Stimulated activated CD4-positive, alpha-beta T cell treated with anti-CD3 and anti-CD28 coated beads, TNF-alpha, amount 100 ng/mL, for 24 hours (primary cell): ENCODE measurements around the gene P2RX2.

ENCODE experiments used
- DNase-seq, 3 experiments: peaks; one replicate each; pipeline ENCODE4 v3.0.0-alpha.2; 2020; ENCODE audit warnings: low read depth in 3 of 3

P2RX2 gene

DNA sequence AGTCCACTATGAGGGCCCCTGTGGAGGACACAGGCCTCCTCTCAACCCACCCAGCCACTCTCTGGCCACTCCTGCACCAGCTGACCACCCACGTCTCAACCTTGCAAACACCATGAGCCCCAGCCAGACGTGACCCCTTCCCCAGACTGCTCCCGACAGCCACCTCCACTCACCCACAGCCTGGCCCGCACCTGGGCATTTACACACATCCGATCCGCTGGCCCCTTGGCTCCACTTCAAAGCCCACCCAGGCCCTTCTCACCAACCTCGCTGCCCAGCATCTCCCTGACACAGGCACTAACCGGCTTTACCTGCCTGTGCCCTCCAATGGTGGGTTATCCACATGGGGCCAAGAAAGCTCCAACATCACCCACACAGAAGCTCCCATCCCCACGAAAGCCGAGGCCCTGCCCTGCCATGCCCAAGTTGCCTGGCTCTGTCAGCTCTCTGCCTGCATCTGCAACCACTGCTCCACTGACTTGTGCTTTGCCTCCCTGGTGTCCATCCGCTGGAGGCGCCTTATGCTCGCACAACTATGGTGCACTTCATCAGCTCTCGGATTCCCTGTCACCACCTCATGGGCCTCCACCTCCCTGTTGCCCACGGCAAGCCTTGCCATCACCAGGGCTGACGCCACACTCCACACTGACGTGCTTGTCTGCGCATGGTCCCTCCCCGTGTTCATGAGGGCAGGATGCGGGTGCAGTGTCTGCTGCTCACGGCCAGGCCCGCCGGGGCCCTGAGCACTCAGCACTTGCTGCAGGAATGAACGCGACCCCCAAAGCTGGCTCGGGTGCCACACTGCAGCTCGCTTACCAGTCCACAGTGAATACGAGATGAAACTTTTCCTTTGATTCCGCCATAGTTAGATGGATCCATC lies 16.7 kb downstream of the P2RX2 start:
- no peak for DNase-seq

DNA sequence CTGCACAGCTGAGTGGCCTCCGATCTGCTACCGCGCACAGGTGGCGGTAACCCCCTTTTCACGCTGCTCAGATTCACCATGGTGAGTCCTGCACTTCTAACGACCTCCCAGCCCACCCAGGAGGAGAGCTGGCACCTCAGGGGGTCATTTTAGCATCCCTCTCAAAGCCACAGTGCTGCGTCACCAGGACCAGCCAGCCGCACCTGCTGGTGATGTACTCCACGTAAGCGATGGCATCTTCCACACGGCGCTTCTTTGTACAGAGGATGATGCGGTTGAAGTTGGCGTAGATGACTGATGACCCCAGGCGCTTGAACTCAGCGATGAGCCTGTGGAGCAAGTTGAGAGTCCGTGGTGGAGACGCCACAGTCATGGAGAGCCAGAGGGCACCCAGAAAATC lies 19.2 kb downstream of the P2RX2 start:
- no peak for DNase-seq

DNA sequence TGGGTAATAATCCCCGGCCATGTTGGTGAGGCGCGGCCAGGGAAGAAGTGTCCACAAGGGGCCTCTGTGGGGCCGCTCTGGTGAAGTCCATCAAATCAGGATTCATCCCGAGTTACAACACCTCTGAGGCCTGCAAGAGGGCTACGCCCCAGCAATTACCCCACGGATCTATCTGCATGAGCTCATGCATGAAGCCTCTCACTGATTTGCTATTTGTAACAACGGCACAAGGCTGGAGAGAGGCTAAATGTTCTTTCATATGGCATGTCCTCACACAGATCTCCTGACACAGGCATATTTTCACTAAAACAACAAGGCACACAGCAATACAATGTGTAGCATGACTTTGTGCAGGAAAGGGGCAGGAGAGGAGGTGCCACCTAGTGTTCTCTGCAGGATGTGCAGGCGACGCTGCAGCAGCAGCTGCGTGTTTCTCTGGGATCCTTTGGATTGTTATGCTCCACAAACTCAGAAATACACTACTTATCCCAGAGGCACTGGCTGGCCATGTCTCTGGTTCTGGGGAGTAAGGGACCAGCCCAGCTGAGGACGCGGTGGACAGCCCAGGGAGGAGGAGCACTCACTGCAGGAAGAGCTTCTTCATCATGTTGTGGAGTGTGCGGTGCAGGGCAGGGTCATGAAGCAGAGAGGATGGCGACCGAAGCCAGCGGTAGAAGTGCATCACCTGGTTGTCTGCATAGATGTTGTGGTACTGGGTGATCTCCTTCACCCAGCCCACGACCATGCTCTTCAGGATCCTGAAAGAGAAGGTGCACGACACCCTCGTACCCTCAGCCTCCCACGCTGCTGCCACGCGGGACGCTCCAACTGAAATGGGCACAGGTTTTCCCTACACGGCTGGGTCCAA lies 20.2 kb downstream of the P2RX2 start:
- DNase-seq = no peak

DNA sequence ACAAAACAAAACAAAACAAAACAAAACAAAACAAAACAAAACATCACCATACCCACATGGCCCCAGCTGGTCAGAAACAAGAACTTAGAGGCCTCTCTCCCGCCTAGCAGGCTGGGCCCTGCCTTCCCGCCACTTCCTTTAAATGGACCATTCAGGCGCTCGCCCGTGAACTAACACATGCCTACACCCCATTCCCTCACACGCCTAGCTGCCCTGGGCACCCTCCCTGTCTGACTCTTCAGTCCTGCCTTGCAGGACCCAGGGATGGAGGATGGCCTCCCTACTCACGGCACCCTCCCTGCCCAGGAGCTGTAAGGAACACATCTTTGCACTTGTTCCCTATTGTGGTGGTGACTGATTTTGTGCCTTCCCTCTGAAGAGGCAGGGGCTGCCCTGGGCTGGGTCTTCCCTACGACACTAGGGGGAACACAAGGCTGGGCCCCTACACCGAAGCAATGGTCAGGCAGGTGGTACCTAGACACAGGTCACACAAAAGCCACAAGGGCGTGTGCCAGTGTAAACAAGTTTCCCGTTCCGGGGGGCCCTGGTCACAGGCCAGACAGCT lies 21.5 kb downstream of the P2RX2 start:
- no peak for DNase-seq

DNA sequence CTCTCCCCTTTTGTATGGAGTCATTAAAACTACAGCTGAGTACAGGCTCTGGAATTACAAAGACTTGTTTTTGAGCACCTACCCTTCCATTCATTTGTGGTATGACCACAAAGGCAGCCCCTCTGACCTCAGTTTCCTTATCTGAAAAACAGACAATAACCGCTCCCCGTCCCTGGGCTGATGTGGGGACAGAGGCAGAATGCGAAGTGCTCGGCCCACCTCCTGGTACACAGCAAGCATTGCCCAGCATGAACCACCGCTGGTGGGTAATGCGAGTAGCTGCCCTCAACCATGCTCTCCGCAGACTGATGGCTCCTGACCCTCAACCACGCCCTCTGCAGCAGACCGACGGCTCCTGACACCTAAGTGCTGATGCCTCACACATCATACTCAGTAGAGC lies 22.4 kb downstream of the P2RX2 start:
- no peak for DNase-seq

DNA sequence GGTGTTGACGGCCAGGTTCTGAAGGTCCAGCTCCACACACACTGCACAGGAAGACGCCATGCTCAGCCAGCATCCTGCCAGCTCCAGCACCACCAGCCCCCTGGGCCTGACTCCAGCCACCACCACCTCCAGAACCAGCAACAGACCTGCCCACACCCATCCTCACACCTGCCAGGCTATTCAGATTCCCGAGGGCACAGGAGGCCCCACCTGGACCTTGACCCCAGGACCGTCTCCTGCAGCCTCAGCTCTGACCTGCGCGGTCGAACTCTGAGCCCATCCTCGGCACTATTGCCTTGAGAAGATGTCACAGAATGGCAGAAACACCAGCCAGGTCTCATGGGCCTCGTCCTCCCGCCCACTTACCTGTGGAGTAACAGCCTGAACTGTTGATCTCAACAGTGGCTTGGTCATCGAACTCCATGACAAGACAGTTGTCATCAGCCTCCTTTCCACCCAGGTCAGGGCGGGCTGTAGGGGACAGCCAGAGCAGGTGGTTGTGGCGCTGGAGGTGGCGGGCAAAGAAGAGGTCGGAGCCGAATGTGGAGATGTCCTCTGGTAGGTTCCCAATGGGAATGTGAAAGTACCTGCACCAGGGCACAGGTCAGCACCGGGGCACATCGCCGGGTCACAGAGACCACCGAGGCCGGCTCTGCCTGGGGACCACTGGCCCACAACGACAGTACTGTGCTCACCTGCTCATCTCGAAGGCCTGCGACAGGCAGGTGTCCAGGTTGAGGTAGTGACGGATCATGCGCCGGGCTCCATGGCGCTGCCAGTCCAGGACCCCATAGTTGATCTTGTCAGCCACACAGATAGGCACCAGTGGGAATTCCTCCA lies 23.5 kb downstream of the P2RX2 start:
- no peak for DNase-seq

DNA sequence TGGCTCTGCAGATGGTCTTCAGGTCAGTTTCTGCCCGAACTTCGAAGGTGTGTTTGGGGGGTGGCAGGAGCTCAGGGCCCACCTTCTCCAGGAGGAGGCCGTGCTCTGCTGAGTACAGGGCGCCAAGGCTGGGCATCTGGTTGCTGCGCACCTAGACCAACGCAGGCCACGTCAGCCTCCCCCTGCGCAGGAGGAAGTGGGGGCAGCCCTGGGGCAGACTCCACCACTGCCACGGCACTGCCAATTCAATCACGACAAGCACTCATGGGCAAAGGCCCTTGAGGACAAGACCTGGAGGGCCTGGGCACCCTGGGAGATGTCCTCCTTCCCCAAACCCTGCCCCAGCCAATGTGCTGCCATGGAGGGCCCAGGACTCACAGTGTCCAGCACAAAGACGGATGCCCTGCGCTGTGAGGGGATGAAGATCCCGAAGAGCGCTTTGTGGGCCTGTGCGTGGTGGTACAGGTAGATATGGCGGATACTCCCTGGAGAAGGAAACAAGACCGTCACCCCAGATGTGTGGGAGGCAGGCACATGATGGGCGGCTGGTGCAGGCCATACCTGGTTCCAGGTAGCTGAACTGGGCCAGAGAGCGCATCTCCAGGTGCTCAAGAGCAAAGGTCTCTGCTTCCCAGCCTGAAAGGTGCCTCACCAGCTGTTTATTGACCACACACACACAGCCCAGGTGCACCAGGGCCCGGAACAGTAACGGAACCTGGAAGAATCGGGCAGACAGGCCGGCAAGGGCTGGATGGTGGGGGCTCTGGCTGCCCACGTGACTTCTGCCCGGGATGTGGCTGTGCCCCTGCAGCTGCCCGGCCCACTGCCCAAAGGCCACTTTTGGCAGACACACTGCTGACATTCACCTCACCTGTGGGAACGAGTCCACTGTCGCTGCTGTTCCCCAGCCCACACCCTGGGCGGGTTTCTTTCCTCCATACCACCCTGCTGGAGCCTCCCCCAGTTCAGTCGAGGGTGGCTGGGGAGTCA lies 24.6 kb downstream of the P2RX2 start:
- no peak for DNase-seq

DNA sequence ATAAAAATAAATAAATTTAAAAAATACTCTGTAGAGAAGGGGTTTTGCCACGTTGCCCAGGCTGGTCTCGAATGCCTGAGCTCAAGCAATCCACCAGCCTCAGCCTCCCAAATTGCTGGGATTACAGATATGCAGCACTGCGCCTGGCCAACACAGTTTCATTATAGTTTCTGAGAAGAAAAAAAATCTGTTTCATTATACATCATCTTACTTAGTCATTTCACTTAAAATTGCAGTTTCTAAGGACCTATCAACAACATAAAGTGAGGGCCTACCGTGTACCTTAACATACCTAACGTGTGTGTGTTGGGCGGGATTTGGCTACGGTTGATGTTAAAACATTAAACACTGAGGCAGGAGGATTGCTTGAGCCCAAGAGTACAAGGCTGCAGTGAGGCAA lies 28.3 kb downstream of the P2RX2 start:
- DNase-seq = no peak

DNA sequence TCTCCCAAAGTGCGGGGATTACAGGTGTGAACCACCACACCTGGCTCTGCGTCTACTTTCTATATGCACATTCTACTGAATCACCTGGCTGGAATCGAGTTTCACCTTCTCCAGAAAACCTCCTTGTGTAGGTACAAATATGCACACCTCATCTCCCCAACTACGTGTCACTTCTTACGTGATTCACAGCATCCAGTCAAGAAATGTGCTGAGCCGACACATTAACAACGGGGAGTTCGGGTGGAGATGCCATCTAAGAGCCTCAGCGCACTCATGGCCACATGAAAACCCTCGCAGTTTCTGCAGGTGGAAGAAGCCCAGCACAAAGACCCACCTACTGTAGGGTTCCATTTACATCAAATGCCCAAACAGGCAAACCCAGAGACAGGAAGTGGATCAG lies 29.3 kb downstream of the P2RX2 start:
- DNase-seq = no peak

DNA sequence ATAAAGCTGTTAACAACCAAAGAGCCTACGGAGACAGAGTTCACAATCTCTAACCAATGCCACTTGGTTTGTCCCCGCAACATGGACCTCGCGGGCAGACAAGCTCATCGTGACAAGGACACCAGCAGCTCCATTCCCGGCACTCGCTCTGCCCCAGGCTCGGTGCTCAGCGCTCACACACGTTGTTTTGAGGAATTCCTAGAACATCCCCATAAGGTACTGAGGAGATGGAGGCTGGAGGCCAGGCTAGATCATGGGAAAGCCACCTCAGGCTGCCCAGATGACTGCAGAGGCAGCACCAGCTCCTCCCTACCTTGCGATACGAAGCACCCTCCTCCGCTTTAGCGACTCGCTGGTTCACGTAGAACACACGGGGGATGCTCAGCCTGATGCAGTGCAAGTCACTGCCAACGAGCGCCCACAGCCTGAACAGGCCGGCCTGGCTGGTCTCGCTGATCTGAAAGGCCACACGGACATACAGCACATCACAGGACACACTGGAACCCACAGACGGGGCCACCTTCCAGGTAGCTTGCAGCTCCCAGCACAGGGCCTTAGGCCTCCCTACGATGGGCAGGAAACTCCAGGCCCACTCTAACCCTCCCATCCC lies 30.1 kb downstream of the P2RX2 start:
- no peak for DNase-seq

DNA sequence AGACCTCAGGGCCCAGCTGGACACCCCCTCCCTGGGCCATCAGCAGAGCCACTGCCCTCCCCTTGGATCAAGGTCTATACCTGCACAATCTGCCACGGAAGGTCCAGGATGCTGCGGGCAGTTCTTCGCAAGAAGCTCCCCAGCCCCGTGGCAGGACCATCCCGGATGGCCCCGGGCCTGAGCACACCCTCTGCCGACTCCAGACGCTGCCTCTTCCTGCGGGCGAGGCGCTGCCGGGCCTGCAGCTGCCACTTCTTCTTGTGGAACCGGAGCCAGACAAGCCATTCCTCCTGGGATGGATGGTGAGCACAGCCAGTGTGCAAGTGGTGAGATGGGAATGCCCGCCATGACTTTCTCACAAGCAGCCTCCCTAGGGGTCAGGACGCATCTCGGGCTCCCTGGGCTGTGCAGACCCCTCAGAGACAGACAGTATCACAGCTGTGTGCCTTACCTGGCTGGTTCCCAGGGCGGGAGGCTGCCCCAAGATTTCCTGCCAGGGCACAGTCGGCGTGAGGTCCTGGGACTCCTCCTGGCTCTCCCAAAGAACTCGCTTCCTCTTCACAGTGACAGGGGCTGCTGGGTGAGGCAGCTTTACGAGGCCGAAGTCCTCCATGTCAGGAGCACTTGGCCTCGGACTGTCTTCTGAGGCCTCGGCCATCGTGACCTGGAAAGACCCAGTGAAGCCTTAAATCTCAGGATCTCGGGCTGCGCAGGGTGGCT lies 30.8 kb downstream of the P2RX2 start:
- DNase-seq = no peak

DNA sequence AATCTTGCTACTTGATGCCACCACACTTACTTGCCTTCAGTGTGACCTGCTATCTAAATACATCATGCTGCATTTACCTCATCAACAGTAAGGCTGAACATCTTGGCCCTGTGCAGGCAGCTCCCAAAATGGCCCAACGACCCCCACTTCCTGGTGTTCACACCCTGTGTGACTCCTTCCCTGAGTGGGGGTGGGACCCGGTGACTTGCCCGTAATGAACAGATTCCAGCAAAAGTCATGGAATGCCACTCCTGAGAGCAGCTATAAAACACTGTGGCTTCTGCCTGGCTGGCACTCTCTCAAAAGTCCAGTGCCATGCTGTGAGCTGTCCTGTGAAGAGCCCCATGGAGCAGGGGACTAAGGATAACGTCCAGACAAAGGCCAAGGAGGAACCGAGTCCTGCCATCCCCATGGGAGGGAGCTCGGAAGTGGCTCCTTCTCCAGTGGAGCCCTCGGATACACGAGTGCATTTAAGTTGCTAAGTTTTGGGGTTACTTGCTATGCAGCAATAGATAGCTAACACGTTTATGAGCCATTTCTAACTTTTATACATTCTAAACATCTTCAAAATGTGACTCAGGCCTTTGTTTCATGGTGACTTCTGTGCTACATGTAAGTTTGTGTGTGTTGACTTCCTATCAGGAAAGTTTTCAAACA lies 33.0 kb downstream of the P2RX2 start:
- DNase-seq = no peak

DNA sequence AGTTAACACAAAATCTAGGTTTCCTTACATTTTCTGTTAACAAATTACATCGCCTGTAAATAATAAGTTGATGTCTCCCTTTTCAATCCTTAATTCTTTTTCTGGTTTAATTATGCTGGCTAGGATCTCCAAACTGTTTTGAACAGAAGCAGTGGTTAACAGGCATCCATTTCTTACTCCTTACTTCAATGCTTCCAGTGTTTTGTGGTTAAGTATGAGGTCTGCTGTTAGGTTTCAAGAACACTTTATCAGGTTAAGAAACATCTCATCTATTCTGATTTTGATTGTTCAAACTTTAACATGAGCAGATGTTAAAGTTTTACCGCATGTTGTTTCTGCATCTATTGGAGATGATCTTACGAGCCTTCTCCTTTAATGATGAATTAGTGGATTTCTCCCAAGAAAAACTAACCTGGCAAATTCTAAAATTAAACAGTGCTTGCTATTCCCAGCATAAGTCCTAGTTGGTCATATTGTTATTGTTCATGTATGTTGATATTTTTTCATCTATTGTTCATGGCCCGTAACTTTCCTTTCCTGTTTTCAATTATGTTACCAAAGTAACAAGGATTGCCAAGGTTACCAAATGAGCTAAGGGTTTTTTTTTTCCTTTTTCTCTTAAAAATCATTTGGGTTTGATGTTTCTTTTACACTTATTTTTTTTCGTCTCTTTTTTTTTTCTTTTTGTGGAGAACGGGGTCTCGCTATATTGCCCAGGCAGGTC lies 35.2 kb downstream of the P2RX2 start:
- no peak for DNase-seq

DNA sequence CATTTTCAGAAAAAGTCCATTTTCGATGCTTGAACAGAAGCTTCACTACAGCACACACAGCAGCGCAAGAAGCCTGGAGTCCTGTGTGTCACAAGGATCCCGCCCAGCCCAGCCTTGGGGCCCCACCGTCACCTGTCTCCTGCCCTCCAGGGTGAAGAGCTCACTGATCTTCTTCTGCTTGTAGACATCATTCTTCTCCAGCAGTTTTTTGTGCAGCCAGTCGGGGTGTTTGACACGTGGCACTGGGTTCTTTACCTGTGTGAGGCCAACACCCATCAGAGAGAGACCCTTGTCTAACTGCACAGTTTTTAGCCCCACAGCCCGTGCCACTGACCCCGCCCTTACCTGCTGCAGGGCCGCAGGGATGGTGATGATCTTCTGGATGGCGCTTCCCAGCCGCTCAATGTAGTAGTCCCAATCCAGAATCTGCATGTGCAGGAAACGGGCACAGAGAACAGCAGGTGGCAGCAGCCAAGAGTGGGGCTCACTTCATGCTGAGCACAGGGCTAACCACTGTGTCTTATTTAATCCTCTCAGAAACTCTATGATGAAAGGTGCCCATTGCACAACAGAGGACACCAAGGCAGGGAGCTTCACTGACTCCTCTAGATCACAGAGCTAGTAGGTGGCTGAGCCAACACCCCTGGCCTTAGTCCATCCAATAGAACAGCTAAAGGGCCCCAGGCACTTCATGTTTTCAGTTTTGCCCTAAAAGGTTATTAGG lies 38.6 kb downstream of the P2RX2 start:
- no peak for DNase-seq

DNA sequence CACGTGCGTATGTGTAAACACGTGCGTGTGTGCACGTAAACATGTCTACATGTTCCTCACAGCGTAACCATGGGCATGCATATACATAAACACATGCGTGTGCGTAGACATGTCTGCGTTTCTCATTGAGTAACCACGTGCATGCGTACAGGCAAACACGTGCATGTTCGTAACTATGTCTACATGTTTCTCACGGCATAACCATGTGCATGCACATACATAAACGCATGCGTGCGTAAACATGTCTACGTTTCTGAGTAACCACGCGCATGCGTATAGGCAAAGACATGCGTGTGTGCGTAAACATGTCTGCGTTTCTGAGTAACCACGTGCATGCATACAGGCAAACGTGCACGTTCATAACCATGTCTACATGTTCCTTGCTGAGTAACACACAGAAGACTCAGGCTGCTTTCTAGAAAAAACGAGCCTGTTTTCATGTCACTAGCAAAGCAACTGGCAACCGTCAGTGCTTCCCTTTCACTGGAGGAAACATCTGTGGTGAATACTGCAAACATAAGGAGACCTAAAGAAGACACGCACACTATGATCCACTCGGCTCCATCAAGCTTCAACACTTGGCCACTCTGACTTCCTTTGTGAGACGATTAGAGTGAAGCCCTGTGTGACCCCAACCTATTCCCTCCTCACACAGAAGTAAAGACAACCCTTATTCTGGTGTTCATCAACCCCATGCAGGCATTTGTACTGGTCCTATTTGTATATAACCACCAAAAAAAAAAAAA lies 39.7 kb downstream of the P2RX2 start:
- DNase-seq = no peak

DNA sequence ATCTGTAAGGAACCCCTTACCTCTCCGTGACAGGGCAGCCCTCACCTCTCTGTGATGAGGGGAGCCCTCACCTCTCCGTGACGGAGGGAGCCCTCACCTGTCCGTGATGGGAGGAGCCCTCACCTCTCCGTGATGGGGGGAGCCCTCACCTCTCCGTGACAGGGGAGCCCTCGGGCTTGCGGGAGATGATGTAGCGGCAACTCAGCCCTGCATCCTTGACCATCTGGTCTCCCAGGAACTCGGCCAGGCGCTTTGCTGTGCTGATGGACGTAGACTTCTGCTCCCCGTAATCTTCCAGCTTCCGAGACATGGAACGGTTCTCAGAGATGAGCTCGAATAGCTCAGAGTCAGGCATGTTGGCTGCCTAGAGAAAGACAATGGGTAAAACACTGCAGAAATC lies 40.6 kb downstream of the P2RX2 start:
- DNase-seq = no peak

DNA sequence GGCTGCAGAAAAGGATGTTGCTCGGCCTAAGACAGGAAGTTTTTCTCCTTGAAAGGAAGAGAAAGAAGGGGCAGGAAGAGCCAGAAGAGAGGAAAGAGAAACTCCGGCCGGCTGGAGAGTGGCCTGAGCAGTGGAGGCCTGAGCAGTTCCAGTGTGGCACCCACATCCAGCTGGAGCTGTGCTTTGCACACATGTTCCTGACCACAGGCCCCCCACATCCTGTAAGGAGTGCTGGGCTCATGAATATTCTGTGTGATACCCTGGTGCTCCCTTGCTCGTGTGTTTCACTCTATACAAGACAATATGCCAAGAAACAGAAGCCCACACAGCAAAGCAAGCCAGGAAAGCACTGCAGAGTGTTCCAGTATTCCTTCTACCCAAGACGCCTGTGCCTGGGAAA lies 41.5 kb downstream of the P2RX2 start:
- no peak for DNase-seq
